GM18867 (cell line): ENCODE results near the gene HYAL4.
"Not testable (repeated sequence)": the region's sequence is repeated elsewhere in the genome, so short reads cannot be mapped to it uniquely, and the experiment has no call there.

Experiments used
- ATAC-seq: cut with Tn5 transposase; IDR thresholded peaks from one replicate; pipeline ENCODE4 v1.9.1; 2021; ENCODE audit warnings: mild to moderate bottlenecking, moderate library complexity; ENCODE audit not compliant: unreplicated experiment

HYAL4 gene

DNA sequence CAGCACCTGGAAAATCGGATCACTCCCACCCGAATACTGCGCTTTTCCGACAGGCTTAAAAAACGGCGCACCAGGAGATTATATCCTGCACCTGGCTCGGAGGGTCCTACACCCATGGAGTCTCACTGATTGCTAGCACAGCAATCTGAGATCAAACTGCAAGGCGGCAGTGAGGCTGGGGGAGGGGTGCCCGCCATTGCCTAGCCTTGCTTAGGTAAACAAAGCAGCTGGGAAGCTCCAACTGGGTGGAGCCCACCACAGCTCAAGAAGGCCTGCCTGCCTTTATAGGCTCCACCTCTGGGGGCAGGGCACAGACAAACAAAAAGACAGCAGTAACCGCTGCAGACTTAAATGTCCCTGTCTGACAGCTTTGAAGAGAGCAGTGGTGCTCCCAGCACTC, 49.8 kb downstream of the HYAL4 start:
- ATAC-seq, result not testable (repeated sequence)

DNA sequence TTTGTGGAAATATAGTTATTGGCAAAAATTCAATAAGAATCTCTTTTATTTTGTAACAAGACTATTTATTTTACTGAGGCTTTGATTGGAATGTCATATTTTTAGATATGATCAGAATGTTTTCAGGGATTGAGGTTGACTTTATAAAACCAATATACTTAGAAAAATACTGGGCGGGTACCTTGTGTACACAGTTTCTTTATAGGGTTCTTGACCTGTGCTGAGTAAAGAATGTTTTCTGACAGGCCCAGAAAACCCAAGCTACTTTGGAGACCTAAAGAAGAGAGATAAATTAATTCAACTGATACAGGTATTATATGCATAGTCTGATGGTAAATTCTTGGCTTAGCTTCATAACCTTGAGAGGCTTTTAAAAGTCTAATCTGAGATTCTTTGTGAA, 56.1 kb downstream of the HYAL4 start:
- ATAC-seq, result no peak

DNA sequence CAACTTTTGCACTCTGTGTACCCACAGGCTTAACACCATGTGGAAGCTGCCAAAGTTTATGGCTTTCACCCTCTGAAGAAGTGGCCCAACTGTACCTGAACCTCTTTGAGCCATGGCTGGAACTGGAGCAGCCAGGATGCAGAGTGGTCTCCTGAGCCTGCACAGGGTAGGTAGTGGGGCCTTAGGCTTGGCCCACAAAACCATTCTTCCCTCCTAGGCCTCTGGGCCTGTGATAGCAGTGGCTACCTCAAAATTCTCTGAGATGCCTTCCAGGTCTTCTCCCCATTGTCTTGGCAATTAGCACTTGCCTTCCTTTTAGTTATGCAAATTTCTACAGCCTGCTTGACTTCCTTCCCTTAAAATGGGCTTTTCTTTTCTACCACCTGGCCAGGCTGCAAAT, 60.7 kb downstream of the HYAL4 start:
- no peak for ATAC-seq

DNA sequence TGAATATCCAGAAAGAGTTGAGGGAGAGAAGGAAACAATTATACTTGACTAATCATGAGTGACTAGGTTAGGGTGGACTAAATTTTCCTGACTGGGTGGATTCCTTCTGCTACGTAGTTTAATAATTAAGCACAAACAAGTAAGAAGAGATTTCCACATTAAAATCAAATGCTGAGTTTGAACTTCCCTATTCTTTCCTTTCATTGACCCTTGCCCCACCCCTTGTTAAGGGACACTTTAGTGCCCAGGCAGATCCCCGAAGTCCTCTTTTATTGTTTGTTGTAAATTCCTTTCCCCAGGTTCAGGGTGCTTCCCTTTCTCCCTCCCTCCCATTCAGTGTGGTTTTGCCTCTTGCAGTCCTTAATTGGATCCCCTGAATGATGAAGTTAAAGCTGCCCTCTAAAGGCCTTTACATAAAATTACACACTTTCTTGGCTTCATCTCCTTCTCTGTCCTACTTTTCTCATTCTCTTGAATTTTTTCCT, 71.3 kb downstream of the HYAL4 start:
- ATAC-seq, result no peak

DNA sequence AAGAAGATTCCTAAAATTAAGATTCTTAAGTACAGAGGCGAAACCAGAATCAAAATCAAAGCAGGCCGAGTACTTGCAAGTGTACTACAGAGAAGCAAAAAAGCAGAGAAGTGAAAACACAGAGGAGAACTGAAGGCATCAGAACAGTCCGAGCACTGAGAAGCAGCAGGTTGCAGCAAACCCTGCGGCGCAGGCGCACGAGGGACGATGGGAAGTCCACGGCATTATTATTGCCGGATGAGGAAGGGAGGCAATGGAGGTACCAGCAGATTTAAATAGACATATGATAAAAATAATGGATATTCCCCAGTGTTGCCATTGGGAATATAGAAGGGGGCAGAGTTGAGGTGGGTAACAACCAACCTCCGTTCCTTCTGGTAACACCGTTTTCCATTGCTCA, 72.9 kb downstream of the HYAL4 start:
- no peak for ATAC-seq

DNA sequence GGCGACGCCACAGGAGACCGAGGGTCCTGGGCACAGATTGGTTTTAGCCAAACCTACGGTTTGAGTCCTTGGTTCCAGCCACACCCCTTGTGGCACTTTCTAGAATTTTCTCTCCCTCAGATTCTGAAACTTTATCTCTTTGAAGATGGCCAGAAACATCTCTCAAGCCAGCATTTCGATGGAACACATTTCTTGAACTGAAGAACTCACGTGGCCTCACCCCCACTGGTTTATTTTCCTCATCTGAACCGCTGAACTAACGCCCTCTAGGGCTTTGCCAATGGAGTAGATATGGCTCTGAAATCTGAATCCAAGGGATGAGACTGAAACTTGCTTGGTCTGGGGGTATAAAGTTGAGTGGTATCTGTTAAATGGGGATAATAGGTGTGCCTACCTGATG, 73.3 kb downstream of the HYAL4 start:
- no peak for ATAC-seq

DNA sequence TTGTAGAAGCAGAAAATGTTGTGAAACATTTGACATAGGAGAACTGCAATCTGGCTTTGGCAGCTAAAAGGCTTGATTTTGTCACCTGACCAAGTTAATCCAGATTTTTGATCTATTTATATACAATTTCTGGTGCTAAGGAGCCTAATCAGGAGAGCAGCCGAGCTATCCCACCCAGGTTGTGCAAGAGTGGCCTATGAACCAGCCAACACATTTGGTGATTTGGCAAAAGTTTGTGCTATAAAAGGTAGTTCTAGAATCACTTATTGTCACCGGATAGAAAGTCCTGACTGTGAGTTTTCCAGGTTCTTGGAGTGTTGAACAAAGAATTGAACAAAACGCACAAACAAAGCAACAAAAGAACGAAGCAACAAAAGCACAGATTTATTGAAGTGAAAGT, 78.6 kb downstream of the HYAL4 start:
- ATAC-seq, result no peak

DNA sequence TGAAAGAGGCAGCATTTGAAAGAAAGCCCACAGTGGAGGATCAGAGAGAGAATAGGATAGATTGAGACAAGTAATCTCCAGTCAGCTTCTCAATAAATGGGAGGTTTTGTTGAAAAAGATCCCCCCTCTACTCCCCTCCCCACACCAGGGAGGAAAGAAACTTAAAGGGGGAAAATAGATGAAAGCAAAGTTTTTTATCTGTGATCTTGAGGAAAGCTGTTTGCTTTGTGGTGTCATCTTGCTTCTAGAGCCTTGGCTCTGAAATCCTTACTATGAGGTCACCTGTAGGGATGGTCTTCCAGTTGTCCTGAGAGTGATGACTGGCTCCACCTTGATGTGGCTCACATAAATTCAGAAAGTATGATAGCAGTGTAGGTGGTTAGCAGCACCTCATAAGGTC, 80.0 kb downstream of the HYAL4 start, which contains the start of gene SPAM1:
SPAM1 (plus strand) TSS at position 301 of the 400 bp plus-strand sequence. CDS start 28,330 bp downstream, outside the sequence.
- no peak for ATAC-seq
